HepG2 (cell line): ENCODE measurements around the gene FITM1. TPM values are rescaled to one million over a fixed set of nuclear protein-coding genes. Genes with fewer than 3 reads are reported as not detected.

Source experiments
- ARID2 ChIP-seq: sonication (generic); formaldehyde crosslinking; IDR thresholded peaks from 2 replicates; pipeline ENCODE4 v1.8.1; 2022; ENCODE audit warnings: mild to moderate bottlenecking, missing genetic modification reagents, borderline replicate concordance
- BATF2 ChIP-seq: sonication (generic); formaldehyde crosslinking; IDR thresholded peaks from 2 replicates; pipeline ENCODE4 v1.8.0; 2022; ENCODE audit warnings: mild to moderate bottlenecking, missing genetic modification reagents, moderate library complexity
- CCDC6 ChIP-seq: sonication (generic); formaldehyde crosslinking; IDR thresholded peaks from 2 replicates; pipeline ENCODE4 v1.8.1; 2022; ENCODE audit warnings: mild to moderate bottlenecking, missing genetic modification reagents, moderate library complexity
- DMTF1 ChIP-seq: sonication (generic); formaldehyde crosslinking; IDR thresholded peaks from 2 replicates; pipeline ENCODE4 v1.4.0; 2020; ENCODE audit warnings: mild to moderate bottlenecking, missing genetic modification reagents
- HOXA7 ChIP-seq: sonication (generic); formaldehyde crosslinking; IDR thresholded peaks from 2 replicates; pipeline ENCODE4 v1.8.1; 2022; ENCODE audit warnings: mild to moderate bottlenecking, missing genetic modification reagents, moderate library complexity
- MTF2 ChIP-seq: sonication (generic); formaldehyde crosslinking; IDR thresholded peaks from 2 replicates; pipeline ENCODE4 v1.5.0; 2020; ENCODE audit warnings: missing genetic modification reagents, borderline replicate concordance
- NR2C2 ChIP-seq: sonication (generic); formaldehyde crosslinking; IDR thresholded peaks from 2 replicates; pipeline ENCODE4 v1.4.0; 2020; ENCODE audit warnings: missing genetic modification reagents, mild to moderate bottlenecking, moderate library complexity, borderline replicate concordance
- PLRG1 ChIP-seq: fragments of 450-650 bp; conservative IDR thresholded peaks from 2 replicates; pipeline ENCODE4 v1.6.1; 2016
- RAD51 ChIP-seq: fragments of 450-650 bp; IDR thresholded peaks from 2 replicates; pipeline ENCODE4 v1.6.1; 2016; ENCODE audit warnings: borderline replicate concordance
- SRSF4 ChIP-seq: fragments of 200-400 bp; formaldehyde crosslinking; IDR thresholded peaks from one replicate; pipeline ENCODE4 v1.6.1; 2018; ENCODE audit warnings: mild to moderate bottlenecking, low read depth, low read length, moderate library complexity; ENCODE audit not compliant: poor library complexity, severe bottlenecking
- TBL1XR1 ChIP-seq: fragments of 150-350 bp; IDR thresholded peaks from 2 replicates; pipeline ENCODE4 v1.6.1; 2014; ENCODE audit warnings: borderline replicate concordance, low read length; ENCODE audit not compliant: partially characterized antibody
- TRIM22 ChIP-seq: fragments of 450-650 bp; IDR thresholded peaks from 2 replicates; pipeline ENCODE4 v1.6.1; 2017
- ZBED4 ChIP-seq: sonication (generic); formaldehyde crosslinking; IDR thresholded peaks from 2 replicates; pipeline ENCODE4 v1.4.0; 2020; ENCODE audit warnings: missing genetic modification reagents, borderline replicate concordance
- ZNF274 ChIP-seq: sonication (generic); formaldehyde crosslinking; IDR thresholded peaks from 2 replicates; pipeline ENCODE4 v1.5.1; 2020; ENCODE audit warnings: mild to moderate bottlenecking, missing genetic modification reagents
- ZNF441 ChIP-seq: sonication (generic); formaldehyde crosslinking; IDR thresholded peaks from 2 replicates; pipeline ENCODE4 v1.7.0; 2021; ENCODE audit warnings: missing genetic modification reagents, borderline replicate concordance
- ZNF770 ChIP-seq: sonication (generic); formaldehyde crosslinking; IDR thresholded peaks from 2 replicates; pipeline ENCODE4 v1.5.0; 2020; ENCODE audit warnings: mild to moderate bottlenecking, missing genetic modification reagents
- ZNF839 ChIP-seq: sonication (generic); formaldehyde crosslinking; IDR thresholded peaks from 2 replicates; pipeline ENCODE4 v1.4.0; 2020; ENCODE audit warnings: missing genetic modification reagents, mild to moderate bottlenecking, borderline replicate concordance
- ZNF878 ChIP-seq: sonication (generic); formaldehyde crosslinking; IDR thresholded peaks from 2 replicates; pipeline ENCODE4 v1.8.1; 2023; ENCODE audit warnings: mild to moderate bottlenecking, missing genetic modification reagents, moderate library complexity
- polyA plus RNA-seq, 8 experiments: library from polyadenylated mRNA; depleted of rRNA in 3 of 8; stranded (reverse) in 7 of 8; unstranded in 1 of 8; fragments of >200 nt; fragmentation: Illumina TruSeq in 4 of 8; extraction: Trizol in 4 of 8; gene quantifications; 2 replicates each; pipeline versions ENCODE4 v1.2.1 to v1.2.3, GENCODE V29; 2011 to 2016; ENCODE audit warnings: low read depth in 4 of 8, missing spikeins in 1 of 8, mixed read lengths in 1 of 8; ENCODE audit not compliant: insufficient read depth in 1 of 8
- total RNA-seq, 5 experiments: library from RNA; depleted of rRNA; stranded (reverse); fragments of >200 nt; fragmentation: Illumina TruSeq; extraction: Trizol; gene quantifications; 2 replicates each; pipeline ENCODE4 v1.2.3, GENCODE V29; 2016; ENCODE audit warnings: low read depth in 1 of 5

The FITM1 gene
- total and polyA plus RNA-seq, 2 of the 13 experiments (the other 11 are each of a cell fraction or from before 2014, with no cell fraction given) = 2.7 to 5.8 TPM

GRCh38 chr14:24113801-24114531 lies 16.5 kb upstream of the FITM1 start (continued):
- peak; percentile 97 for TF ChIP-seq ZNF441 (CRISPR knock-in tag)
- TF ChIP-seq DMTF1 = peak; percentile 10; the same call in 1 of the 2 replicates
- no peak for TF ChIP-seq TRIM22
- no peak for TF ChIP-seq SRSF4
- TF ChIP-seq BATF2 (CRISPR knock-in tag) = no peak
- peak; percentile 95 for TF ChIP-seq TBL1XR1
- TF ChIP-seq ARID2 (CRISPR knock-in tag) = peak; percentile 97
- peak; percentile 95 for TF ChIP-seq NR2C2 (CRISPR knock-in tag)
- no peak for TF ChIP-seq CCDC6
- TF ChIP-seq HOXA7 (CRISPR knock-in tag) = no peak
- no peak for TF ChIP-seq ZNF878 (CRISPR knock-in tag)
- no peak for TF ChIP-seq RAD51
- TF ChIP-seq ZNF770 (CRISPR knock-in tag) = peak; percentile 80
- TF ChIP-seq MTF2 = no peak; the same call in 1 of the 2 replicates
- no peak for TF ChIP-seq PLRG1
- TF ChIP-seq ZNF839 (CRISPR knock-in tag) = peak; percentile 97; the same call in 1 of the 2 replicates
- TF ChIP-seq ZNF274 = peak; percentile 68; the same call in 1 of the 2 replicates
- TF ChIP-seq ZBED4 (CRISPR knock-in tag) = peak; percentile 85; the same call in 1 of the 2 replicates
